Activated CD4-positive, alpha-beta T cell treated with anti-CD3 and anti-CD28 coated beads for 24 hours (primary cell): ENCODE results near the gene DNM1L.

Source experiments
- DNase-seq, 2 donors: peaks; one replicate each; pipeline ENCODE4 v3.0.0-alpha.2; 2020; ENCODE audit warnings: low read depth in 2 of 2

DNM1L gene

DNA sequence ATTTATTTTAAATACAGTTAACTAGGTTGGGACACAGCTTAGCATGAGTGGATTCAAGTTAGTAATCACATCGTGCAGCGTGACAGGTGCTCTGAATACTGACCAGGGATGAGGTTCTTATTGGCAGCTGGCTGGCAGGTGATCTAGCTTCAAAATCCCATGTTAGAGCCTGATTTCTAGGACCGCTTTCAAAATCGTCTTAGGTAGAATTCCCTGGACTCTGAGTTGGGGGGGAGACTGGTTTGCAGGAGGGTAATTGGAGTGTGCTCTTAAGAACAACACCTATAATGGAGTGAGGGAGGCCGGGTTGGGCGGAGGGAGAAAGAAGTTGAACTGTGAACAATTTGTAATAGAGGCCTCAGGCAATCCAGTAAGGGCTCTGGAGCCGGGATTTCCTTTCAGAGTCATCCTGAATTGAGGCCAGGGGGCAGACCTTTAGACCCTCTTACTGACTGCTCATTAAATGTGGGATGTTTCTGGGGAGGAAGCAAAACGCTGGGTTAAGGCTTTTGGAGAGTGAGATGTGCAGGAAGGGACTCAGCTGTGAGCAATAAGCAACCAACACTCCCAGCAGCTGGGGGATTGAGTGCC lies 77.5 kb downstream of the DNM1L start:
- no peak for DNase-seq

GRCh38 chr12:32757157-32757556 lies 78.1 kb downstream of the DNM1L start:
- no peak for DNase-seq

- DNase-seq = no peak
These were observed 82.6 kb downstream of the DNM1L start for GRCh38 chr12:32761716-32762115.

GRCh38 chr12:32765906-32766305 lies 86.8 kb downstream of the DNM1L start:
- DNase-seq = no peak

DNA sequence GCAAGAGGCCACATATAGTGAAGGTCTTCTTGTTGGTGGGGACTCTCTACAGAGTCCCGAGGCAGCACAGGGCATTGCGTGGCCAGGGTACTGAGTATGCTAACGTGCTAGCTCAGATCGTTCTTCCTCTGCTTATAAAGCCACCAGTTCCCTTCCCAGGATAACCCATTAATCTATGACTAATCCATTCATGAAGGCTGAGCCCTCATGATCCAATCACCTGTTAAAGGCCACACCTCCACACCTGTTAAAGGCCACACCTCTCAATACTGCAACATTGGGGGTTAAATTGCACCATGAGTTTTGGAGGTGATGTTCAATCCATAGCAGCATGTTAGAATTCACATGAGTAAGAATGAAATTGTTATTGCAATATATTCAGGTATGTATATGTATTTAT lies 89.4 kb downstream of the DNM1L start:
- DNase-seq = no peak

GRCh38 chr12:32770141-32770540 lies 91.0 kb downstream of the DNM1L start:
- no peak for DNase-seq

- no peak for DNase-seq
These were observed 94.6 kb downstream of the DNM1L start for GRCh38 chr12:32773691-32774090.

GRCh38 chr12:32776258-32776657 lies 97.2 kb downstream of the DNM1L start:
- DNase-seq = no peak

GRCh38 chr12:32777159-32777558 lies 98.1 kb downstream of the DNM1L start:
- DNase-seq = no peak

DNA sequence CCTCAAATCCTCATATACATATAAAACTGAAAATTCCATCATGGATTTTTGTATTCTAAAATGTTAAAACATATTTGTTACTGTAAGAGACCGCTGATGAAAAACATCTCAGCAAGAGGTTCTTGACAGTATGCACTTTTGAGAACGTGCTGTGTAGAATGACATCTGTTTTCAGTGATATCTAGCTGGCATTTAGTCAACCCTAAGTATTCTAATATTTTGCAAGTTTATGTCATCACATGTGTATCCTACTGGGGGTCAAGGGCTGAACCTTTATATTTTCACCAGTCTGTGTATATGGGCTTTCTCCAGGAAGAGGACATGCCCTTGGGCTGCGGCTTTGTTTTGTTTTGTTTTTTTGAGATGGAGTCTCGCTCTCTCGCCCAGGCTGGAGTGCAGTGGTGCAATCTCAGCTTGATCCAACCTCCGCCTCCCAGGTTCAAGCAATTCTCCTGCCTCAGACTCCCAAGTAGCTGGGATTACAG lies 98.6 kb downstream of the DNM1L start:
- DNase-seq = no peak

GRCh38 chr12:32780071-32780470 lies 101.0 kb downstream of the DNM1L start:
- no peak for DNase-seq

DNA sequence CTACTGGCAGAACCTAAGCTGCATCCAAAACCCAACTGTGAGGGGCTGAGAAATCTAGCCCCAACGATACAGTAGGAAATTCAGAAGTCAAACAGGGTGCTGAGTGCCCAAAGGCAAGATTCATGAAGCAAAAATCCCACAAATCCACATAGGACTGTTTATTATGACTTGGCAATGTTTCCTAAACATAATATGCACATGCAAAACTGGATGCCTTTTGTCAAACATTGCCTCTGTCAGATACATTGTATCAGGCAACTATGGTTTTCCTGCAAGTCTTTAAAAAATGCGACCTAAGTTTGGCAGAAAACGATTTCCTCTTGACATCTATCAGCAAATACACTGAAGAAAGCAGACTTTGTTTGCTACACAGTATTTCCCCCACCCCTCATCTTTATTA lies 103.9 kb downstream of the DNM1L start:
- DNase-seq = no peak

- no peak for DNase-seq
These were observed 106.5 kb downstream of the DNM1L start for GRCh38 chr12:32785557-32785956.

DNA sequence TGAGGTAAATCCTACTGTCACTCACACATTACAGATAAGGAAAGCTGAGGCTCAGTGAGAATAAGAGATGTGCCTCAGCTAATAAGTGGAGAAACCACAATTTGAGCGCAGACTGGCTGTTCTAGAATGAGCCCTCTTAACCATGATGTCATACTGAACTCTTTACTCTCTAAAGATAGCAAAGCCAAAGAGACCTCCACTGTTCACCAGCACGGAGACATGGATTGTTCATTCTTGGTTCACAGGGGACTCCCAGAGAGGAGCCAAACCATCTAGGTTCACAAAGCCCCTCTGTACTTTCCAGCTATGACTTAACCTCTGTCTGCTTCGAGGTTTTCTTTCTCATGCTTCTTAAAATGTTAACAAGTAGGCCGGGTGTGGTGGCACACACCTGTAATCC lies 109.3 kb downstream of the DNM1L start:
- DNase-seq = no peak

GRCh38 chr12:32789446-32789845 lies 110.3 kb downstream of the DNM1L start:
- DNase-seq = no peak

GRCh38 chr12:32789916-32790315 lies 110.8 kb downstream of the DNM1L start:
- no peak for DNase-seq

DNA sequence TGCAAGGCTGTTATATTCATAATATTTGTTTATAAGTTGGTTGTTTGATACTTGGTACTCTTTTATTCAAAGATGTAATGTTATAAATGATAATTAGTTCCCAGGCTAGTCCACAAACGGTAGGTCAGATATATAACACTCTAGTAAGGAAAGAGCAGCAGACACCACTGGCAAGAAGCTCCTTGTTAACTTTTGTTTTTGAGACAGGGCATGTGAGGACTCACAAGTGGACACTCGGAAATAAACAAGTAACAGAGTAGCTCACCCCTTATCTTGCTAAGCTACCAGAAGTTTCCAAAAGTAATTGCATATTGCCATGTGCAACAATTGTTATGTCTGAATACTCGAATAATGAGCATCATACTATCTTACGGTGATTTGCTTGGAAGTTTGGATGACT lies 115.2 kb downstream of the DNM1L start:
- DNase-seq = no peak
